Spleen (tissue), 11 donors: ENCODE data around the gene PSMC1. TPM values are rescaled to one million over a fixed set of nuclear protein-coding genes. Genes with fewer than 3 reads are reported as not detected.

Source experiments
- DNase-seq: peaks from one replicate; pipeline ENCODE4 v3.0.0-alpha.2; 2020
- H3K27ac ChIP-seq, 8 donors: fragments of 200-600 bp; sonication (generic) in 7 of 8; 1 replicate in 4 of 8; 2 replicates in 4 of 8; pipeline versions ENCODE4 v1.5.0 to v1.8.0; 2016 to 2021; ENCODE audit warnings: inconsistent platforms in 4 of 8, mild to moderate bottlenecking in 4 of 8, moderate library complexity in 1 of 8
- H3K27me3 ChIP-seq, 7 donors: fragments of 200-600 bp; sonication (generic) in 6 of 7; replicated peaks in 1 of 7; 1 replicate in 4 of 7; 2 replicates in 3 of 7; pipeline versions ENCODE4 v1.5.0 to v1.8.0; 2016 to 2021; ENCODE audit warnings: inconsistent platforms in 3 of 7, mild to moderate bottlenecking in 1 of 7
- H3K36me3 ChIP-seq, 6 donors: fragments of 200-600 bp; sonication (generic) in 5 of 6; 1 replicate in 4 of 6; 2 replicates in 2 of 6; pipeline versions ENCODE4 v1.5.0 to v1.8.0; 2016 to 2021; ENCODE audit warnings: inconsistent platforms in 2 of 6
- H3K4me1 ChIP-seq, 6 donors: fragments of 200-600 bp; sonication (generic) in 5 of 6; 1 replicate in 3 of 6; 2 replicates in 3 of 6; pipeline versions ENCODE4 v1.5.0 to v1.8.0; 2016 to 2021; ENCODE audit warnings: inconsistent platforms in 3 of 6
- H3K4me3 ChIP-seq, 8 donors: fragments of 200-600 bp; sonication (generic) in 7 of 8; 1 replicate in 4 of 8; 2 replicates in 4 of 8; pipeline versions ENCODE4 v1.5.0 to v1.8.0; 2016 to 2021; ENCODE audit warnings: inconsistent platforms in 4 of 8, mild to moderate bottlenecking in 4 of 8, moderate library complexity in 2 of 8
- H3K9me3 ChIP-seq, 8 donors: fragments of 200-600 bp; sonication (generic) in 7 of 8; 1 replicate in 4 of 8; 2 replicates in 4 of 8; pipeline versions ENCODE4 v1.5.0 to v1.8.0; 2016 to 2021; ENCODE audit warnings: inconsistent platforms in 4 of 8
- CTCF ChIP-seq, 11 experiments: fragments of 200-600 bp in 7 of 11; fragments of 450-650 bp in 4 of 11; sonication (generic) in 4 of 11; IDR thresholded peaks in 8 of 11; conservative IDR thresholded peaks in 3 of 11; 1 replicate in 7 of 11; 2 replicates in 4 of 11; pipeline versions ENCODE4 v1.4.0 to v1.8.0; 2016 to 2021; ENCODE audit warnings: antibody characterized with exemption in 11 of 11, inconsistent platforms in 4 of 11, mild to moderate bottlenecking in 1 of 11
- POLR2A ChIP-seq, 3 donors: fragments of 450-650 bp; IDR thresholded peaks; one replicate each; pipeline ENCODE4 v1.5.1; 2017; ENCODE audit warnings: antibody characterized with exemption in 3 of 3, mild to moderate bottlenecking in 1 of 3
- POLR2AphosphoS5 ChIP-seq, 3 donors: sonication (generic); formaldehyde crosslinking; IDR thresholded peaks; one replicate each; pipeline ENCODE4 v1.5.1; 2017; ENCODE audit warnings: antibody characterized with exemption in 3 of 3
- WGBS, 5 donors: extraction: QIAGEN DNeasy Blood & Tissue Kit in 3 of 5; methylation state at CpG; one replicate each; pipeline versions ENCODE4 v1.1.5 to v1.1.7; 2013 to 2018; 5-methylcytosine and 5-hydroxymethylcytosine counted together
- intact Hi-C: fragments of 100-400 bp; cut with DNase I; formaldehyde crosslinking; loops from one replicate; pipeline ENCODE4 v1.15.0; 2023; ENCODE audit warnings: low total_unique reads
- polyA plus RNA-seq, 3 donors: library from polyadenylated mRNA; stranded (reverse); fragments of 200-250 nt; gene quantifications; one replicate each; pipeline ENCODE4 v1.2.1, GENCODE V29; 2013
- total RNA-seq, 7 donors: library from RNA; depleted of rRNA in 3 of 7; stranded (reverse); fragments of >200 nt in 3 of 7; fragmentation: NEBNext Ultra II Directional in 4 of 7; extraction: Animal tissue kit (Norgen Biotek cat#: 25700) in 4 of 7; gene quantifications; one replicate each; pipeline versions ENCODE4 v1.1.0 to v1.2.1, GENCODE V29; 2016 to 2021
- donor health status: healthy with polysubstance abuse.
- donor health status: DM: no; HTN: no; CAD: no; lungs with moderate emphysema.
- donor health status: DM: no; HTN: no; CAD: no.
- donor health status: Bipolar disorder and iron deficiency.
- donor health status: healthy.
- donor health status: DM: no; HTN: no; CAD: no.
- donor health status: DM: yes; HTN: yes; CAD: no.

Gene PSMC1
- total and polyA plus RNA-seq, 10 donors, result 70.7 to 104 (median 84.6) TPM

- Histone ChIP-seq H3K36me3 (peaks cover 0 to 97% (median 73%) of the 10 kb centered on the region in 6 donors), H3K4me3 (no peak overlapping the region), H3K27me3 (no peaks in the 10 kb centered on the region), H3K4me1 (peaks cover 0 to 22% (median 3%) of the 10 kb centered on the region in 6 donors), H3K27ac (peak overlapping the region in 4 of 8 donors; percentile 3 to 59 (median 48)), H3K9me3 (no peaks in the 10 kb centered on the region)
- WGBS, 5 donors, result 69 to 74% (median 69%) methylated on average over 12 of the region's 12 CpGs
- intact Hi-C loops, result no loop called here
- TF ChIP-seq CTCF (IDR thresholded peaks at IDR 0.05 in 8 of 11, conservative IDR thresholded peaks at IDR 0.05 in 3 of 11) (no peak), POLR2AphosphoS5 (IDR thresholded peaks at IDR 0.05) (no peak), POLR2A (IDR thresholded peaks at IDR 0.05) (no peak)
- no peak for DNase-seq
Measured at GRCh38 chr14:90288651-90289355, 32.5 kb downstream of the PSMC1 start.

- H3K27ac ChIP-seq, result no peak overlapping the region
- intact Hi-C loops, result no loop called here
- peaks cover 0 to 38% (median 3%) of the 10 kb centered on the region in 6 donors for H3K4me1 ChIP-seq
- WGBS, 5 donors, result 92 to 97% (median 96%) methylated on average over 6 of the region's 6 CpGs
- no peaks in the 10 kb centered on the region for H3K27me3 ChIP-seq
- H3K9me3 ChIP-seq, result no peaks in the 10 kb centered on the region
- TF ChIP-seq POLR2A (IDR thresholded peaks at IDR 0.05) (no peak), POLR2AphosphoS5 (IDR thresholded peaks at IDR 0.05) (no peak), CTCF (IDR thresholded peaks at IDR 0.05 in 8 of 11, conservative IDR thresholded peaks at IDR 0.05 in 3 of 11) (no peak)
- H3K4me3 ChIP-seq, result no peak overlapping the region
- no peak for DNase-seq
- peaks cover 0 to 98% (median 70%) of the 10 kb centered on the region in 6 donors for H3K36me3 ChIP-seq
Measured at GRCh38 chr14:90290337-90291011, 34.1 kb downstream of the PSMC1 start.

GRCh38 chr14:90291699-90292098, 35.3 kb downstream of the PSMC1 start:
- DNase-seq, result no peak
- Histone ChIP-seq H3K36me3 (peaks cover 0 to 98% (median 67%) of the 10 kb centered on the region in 6 donors), H3K27me3 (no peaks in the 10 kb centered on the region), H3K9me3 (no peaks in the 10 kb centered on the region), H3K4me3 (no peak overlapping the region), H3K4me1 (peaks cover 0 to 49% (median 3%) of the 10 kb centered on the region in 6 donors), H3K27ac (no peak overlapping the region)
- intact Hi-C loops, result no loop called here
- TF ChIP-seq CTCF (IDR thresholded peaks at IDR 0.05 in 8 of 11, conservative IDR thresholded peaks at IDR 0.05 in 3 of 11) (no peak), POLR2AphosphoS5 (IDR thresholded peaks at IDR 0.05) (no peak), POLR2A (IDR thresholded peaks at IDR 0.05) (no peak)
- 86 to 96% (median 94%) methylated on average over 7 of the region's 7 CpGs for WGBS, 5 donors
